ENCODE measurements around the gene NTRK3. TPM values are rescaled to one million over a fixed set of nuclear protein-coding genes. Genes with fewer than 3 reads are reported as not detected.

Gene NTRK3
- total RNA-seq, 1 donor from 2014 or later: 0.37 TPM

Other genes starting within 250 kb of the NTRK3 start
- gene MRPL46, start 210.6 kb upstream of the NTRK3 start, total RNA-seq: 49.1 and 51.9 TPM in 2 replicates
- gene MRPS11, start 211.0 kb upstream of the NTRK3 start, total RNA-seq: 68.7 and 72.6 TPM in 2 replicates

All from activated CD4-positive, alpha-beta T cell treated with anti-CD3 and anti-CD28 coated beads, Interleukin-2, amount 10 ng/mL, durations not matched to agents 24 days and 14 days (primary cell).